Skin epidermis (tissue), 12 donors: ENCODE measurements around the gene CLTA.

ENCODE experiments used
- H3K27ac ChIP-seq, 21 experiments: fragments of 200-600 bp; sonication (generic) in 11 of 21; one replicate each; pipeline ENCODE4 v1.5.0; 2020; ENCODE audit warnings: mild to moderate bottlenecking in 3 of 21, inconsistent platforms in 2 of 21, moderate library complexity in 2 of 21
- H3K4me3 ChIP-seq, 7 experiments: fragments of 200-600 bp; sonication (generic) in 2 of 7; one replicate each; pipeline ENCODE4 v1.5.0; 2020; ENCODE audit warnings: inconsistent platforms in 2 of 7, mild to moderate bottlenecking in 2 of 7, moderate library complexity in 1 of 7

Gene CLTA

GRCh38 chr9:36190388-36191289 is at the start of gene CLTA:
TSS of gene CLTA (plus strand) at chr9:36190921. CDS start at chr9:36191057, 136 bp downstream.
- Histone ChIP-seq H3K27ac (peak within 1 kb of the TSS; percentile 91 to 99 (median 93)), H3K4me3 (peak within 1 kb of the TSS; percentile 76 to 97 (median 89))

GRCh38 chr9:36141288-36141687 is 49.4 kb upstream of the CLTA start:
- Histone ChIP-seq H3K4me3 (no peak overlapping the region), H3K27ac (peak overlapping the region in 11 of 21 experiments; percentile 2 to 89 (median 55))

- Histone ChIP-seq H3K4me3 (no peak overlapping the region), H3K27ac (peak overlapping the region in 11 of 21 experiments; percentile 67 to 89 (median 80))
Measured at GRCh38 chr9:36141761-36142160, 49.0 kb upstream of the CLTA start.

- Histone ChIP-seq H3K27ac (peak overlapping the region in 20 of 21 experiments; percentile 20 to 89 (median 74)), H3K4me3 (peak overlapping the region in 2 of 7 experiments; percentile 4 to 6)
Measured at GRCh38 chr9:36142510-36143244, 48.0 kb upstream of the CLTA start.

GRCh38 chr9:36143245-36143641 is 47.5 kb upstream of the CLTA start:
- H3K27ac ChIP-seq = peak overlapping the region in 18 of 21 experiments; percentile 7 to 89 (median 78)
- H3K4me3 ChIP-seq = peak overlapping the region in 1 of 7 experiments; percentile 6

GRCh38 chr9:36144309-36145232 is 46.1 kb upstream of the CLTA start:
- Histone ChIP-seq H3K27ac (peak overlapping the region in 12 of 21 experiments; percentile 13 to 89 (median 64)), H3K4me3 (no peak overlapping the region)

GRCh38 chr9:36145970-36146369 is 44.8 kb upstream of the CLTA start:
- Histone ChIP-seq H3K4me3 (no peak overlapping the region), H3K27ac (peak overlapping the region in 2 of 21 experiments; percentile 85 to 88)

- no peak overlapping the region for H3K4me3 ChIP-seq
- peak overlapping the region in 3 of 21 experiments; percentile 8 to 90 (median 68) for H3K27ac ChIP-seq
Measured at GRCh38 chr9:36146651-36147050, 44.1 kb upstream of the CLTA start.

GRCh38 chr9:36147441-36148175 is 43.1 kb upstream of the CLTA start:
- Histone ChIP-seq H3K4me3 (no peak overlapping the region), H3K27ac (peak overlapping the region in 12 of 21 experiments; percentile 27 to 94 (median 64))

GRCh38 chr9:36148311-36149051 is 42.2 kb upstream of the CLTA start:
- Histone ChIP-seq H3K27ac (peak overlapping the region in 18 of 21 experiments; percentile 5 to 94 (median 61)), H3K4me3 (no peak overlapping the region)

GRCh38 chr9:36149197-36149596 is 41.5 kb upstream of the CLTA start:
- Histone ChIP-seq H3K4me3 (no peak overlapping the region), H3K27ac (peak overlapping the region in 18 of 21 experiments; percentile 19 to 94 (median 62))

- no peak overlapping the region for H3K4me3 ChIP-seq
- H3K27ac ChIP-seq = peak overlapping the region in 19 of 21 experiments; percentile 43 to 94 (median 84)
Measured at GRCh38 chr9:36150574-36151315, 40.0 kb upstream of the CLTA start.

- no peak overlapping the region for H3K4me3 ChIP-seq
- peak overlapping the region; percentile 26 to 94 (median 84) for H3K27ac ChIP-seq
Measured at GRCh38 chr9:36151316-36152210, 39.2 kb upstream of the CLTA start.

GRCh38 chr9:36152741-36153438 is 37.8 kb upstream of the CLTA start:
- Histone ChIP-seq H3K4me3 (no peak overlapping the region), H3K27ac (peak overlapping the region in 13 of 21 experiments; percentile 30 to 94 (median 52))

- H3K4me3 ChIP-seq = no peak overlapping the region
- H3K27ac ChIP-seq = peak overlapping the region in 13 of 21 experiments; percentile 2 to 94 (median 49)
Measured at GRCh38 chr9:36153746-36154145, 37.0 kb upstream of the CLTA start.
